Mesothelial cell of epicardium (in vitro differentiated cells): ENCODE results near the gene TBC1D22A. TPM values are rescaled to one million over a fixed set of nuclear protein-coding genes. Genes with fewer than 3 reads are reported as not detected.

Experiments
- DNase-seq, 2 experiments: peaks; one replicate each; pipeline ENCODE4 v3.0.0; 2021; ENCODE audit warnings: low spot score in 2 of 2; ENCODE audit not compliant: unreplicated experiment in 2 of 2
- H3K27ac Mint-ChIP-seq: 2 replicates; pipeline ENCODE4 v1.8.0; 2021; ENCODE audit warnings: mixed read lengths
- H3K27me3 Mint-ChIP-seq: 2 replicates; pipeline ENCODE4 v1.8.0; 2021; ENCODE audit warnings: low read depth, mixed read lengths
- H3K36me3 Mint-ChIP-seq: 2 replicates; pipeline ENCODE4 v1.8.0; 2021; ENCODE audit warnings: mixed read lengths
- H3K4me1 Mint-ChIP-seq: 2 replicates; pipeline ENCODE4 v1.8.0; 2021; ENCODE audit warnings: mixed read lengths
- H3K4me3 Mint-ChIP-seq: 2 replicates; pipeline ENCODE4 v1.8.0; 2021; ENCODE audit warnings: mild to moderate bottlenecking, moderate library complexity, mixed read lengths
- H3K9me3 Mint-ChIP-seq: 2 replicates; pipeline ENCODE4 v1.8.0; 2021; ENCODE audit warnings: mixed read lengths
- total RNA-seq: library from RNA; stranded (reverse); gene quantifications from 3 replicates; pipeline ENCODE4 v1.2.1, GENCODE V29; 2021
- TF ChIP-seq, protein P1 (sequence below): fragments of 200-600 bp; sonication (generic); IDR thresholded peaks from one replicate; pipeline ENCODE4 v1.5.0; 2021; ENCODE audit warnings: antibody characterized with exemption; ENCODE audit not compliant: unreplicated experiment

Gene TBC1D22A
- total RNA-seq, 1 donor from 2014 or later: 26.6 TPM

DNA sequence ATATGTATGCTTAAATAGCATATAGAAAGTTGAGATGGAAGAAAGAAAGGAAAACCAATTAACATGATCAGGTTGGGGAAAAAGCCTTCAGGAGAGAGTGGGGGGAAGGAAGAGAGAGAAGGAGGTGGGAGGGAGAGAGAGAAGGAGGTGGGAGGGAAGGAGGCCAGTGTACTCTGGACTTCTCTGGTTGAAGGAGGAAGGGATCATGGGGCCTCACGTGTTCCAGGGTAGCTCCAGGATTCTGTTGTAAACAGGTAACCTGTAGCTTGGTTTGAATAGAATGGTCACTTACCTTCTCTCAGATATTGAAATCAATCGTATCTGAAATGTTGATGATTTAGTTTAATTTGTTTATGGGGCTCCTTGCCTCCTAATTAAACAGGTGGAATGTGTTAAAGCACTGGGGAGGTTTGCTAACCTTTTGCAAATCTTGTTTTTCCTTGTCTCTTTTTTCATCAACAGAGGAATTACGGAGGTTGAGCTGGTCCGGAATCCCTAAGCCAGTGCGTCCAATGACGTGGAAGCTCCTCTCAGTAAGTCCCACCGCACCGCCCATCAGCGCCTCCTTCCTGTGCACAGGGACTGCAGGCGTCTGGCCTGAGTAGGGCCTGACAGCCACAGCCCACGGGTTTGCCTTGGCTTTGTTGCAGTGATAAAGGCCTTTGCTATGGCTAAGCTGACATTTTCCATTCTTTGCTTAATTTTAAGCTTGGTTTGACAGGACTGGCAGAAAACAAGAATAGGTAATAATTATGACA lies 115.9 kb downstream of the TBC1D22A start:
- Mint-ChIP-seq H3K4me1 (peaks cover 3% of the 10 kb centered on the region), H3K27me3 (no peaks in the 10 kb centered on the region), H3K27ac (no peak overlapping the region), H3K9me3 (peaks cover 7% of the 10 kb centered on the region), H3K36me3 (peaks cover 10% of the 10 kb centered on the region), H3K4me3 (no peak overlapping the region)
- DNase-seq: no peak
- TF ChIP-seq, protein P1, sequence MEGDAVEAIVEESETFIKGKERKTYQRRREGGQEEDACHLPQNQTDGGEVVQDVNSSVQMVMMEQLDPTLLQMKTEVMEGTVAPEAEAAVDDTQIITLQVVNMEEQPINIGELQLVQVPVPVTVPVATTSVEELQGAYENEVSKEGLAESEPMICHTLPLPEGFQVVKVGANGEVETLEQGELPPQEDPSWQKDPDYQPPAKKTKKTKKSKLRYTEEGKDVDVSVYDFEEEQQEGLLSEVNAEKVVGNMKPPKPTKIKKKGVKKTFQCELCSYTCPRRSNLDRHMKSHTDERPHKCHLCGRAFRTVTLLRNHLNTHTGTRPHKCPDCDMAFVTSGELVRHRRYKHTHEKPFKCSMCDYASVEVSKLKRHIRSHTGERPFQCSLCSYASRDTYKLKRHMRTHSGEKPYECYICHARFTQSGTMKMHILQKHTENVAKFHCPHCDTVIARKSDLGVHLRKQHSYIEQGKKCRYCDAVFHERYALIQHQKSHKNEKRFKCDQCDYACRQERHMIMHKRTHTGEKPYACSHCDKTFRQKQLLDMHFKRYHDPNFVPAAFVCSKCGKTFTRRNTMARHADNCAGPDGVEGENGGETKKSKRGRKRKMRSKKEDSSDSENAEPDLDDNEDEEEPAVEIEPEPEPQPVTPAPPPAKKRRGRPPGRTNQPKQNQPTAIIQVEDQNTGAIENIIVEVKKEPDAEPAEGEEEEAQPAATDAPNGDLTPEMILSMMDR: no peak

DNA sequence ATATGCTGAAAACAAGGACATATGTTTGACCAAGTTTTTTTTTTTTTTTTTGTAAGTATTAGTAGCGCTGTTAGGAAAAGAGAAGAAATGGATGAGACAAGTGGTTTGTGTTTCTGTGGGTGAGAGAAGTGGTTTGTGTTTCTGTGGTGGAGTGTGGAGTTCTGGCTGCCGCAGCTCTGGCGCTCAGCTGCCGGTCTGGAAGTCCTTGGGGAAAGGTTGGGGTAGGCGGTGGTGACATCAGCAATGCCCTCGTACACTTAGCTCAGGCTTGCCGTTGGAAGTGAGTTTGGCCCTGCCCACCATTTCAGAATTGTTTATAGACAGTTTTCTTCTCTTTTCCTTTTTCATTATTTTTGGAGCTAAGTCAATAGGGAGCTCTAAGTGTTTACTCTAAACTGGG lies 116.6 kb downstream of the TBC1D22A start:
- no peak overlapping the region for H3K4me3 Mint-ChIP-seq
- H3K36me3 Mint-ChIP-seq: peaks cover 9% of the 10 kb centered on the region
- peaks cover 3% of the 10 kb centered on the region for H3K9me3 Mint-ChIP-seq
- no peaks in the 10 kb centered on the region for H3K27me3 Mint-ChIP-seq
- H3K4me1 Mint-ChIP-seq: peaks cover 3% of the 10 kb centered on the region
- no peak for DNase-seq
- H3K27ac Mint-ChIP-seq: peak overlapping the region; percentile 81
- TF ChIP-seq, protein P1: no peak

DNA sequence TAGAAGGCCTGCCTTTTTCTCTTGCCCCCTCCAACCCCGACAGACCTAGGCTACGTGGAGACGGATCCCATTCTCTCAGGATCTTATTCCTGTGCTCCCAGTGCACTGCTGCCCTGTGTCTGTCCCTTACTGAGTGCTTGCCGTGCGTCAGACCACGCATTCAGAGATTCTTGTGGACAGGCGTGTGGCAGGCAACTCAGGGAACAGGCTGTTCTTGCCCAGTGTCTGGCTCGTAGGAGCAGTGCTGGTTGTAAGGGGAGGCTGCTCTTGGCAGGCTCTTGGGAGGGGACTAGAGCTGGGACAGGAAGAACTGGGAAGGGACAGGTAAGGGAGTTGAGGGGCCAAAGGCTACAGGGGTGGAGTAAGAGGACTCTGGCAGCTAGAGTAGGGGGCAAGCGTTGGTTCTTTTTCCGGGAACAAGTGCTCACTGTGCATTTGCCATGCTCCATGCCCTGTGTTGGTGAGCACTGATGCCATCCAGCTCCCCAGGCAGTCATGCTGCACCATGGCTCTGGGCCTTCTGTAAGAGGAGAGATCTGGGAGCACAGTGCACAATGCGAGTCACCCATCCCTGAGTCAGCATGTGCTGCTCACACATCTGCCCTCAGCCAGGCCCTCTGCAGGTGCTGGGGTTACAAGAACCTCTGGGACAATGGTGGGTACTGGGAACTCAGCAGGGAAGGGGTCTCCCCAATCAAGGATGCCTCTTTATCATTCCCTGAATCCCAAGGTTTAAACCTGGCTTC lies 119.1 kb downstream of the TBC1D22A start:
- H3K9me3 Mint-ChIP-seq: peaks cover 3% of the 10 kb centered on the region
- no peaks in the 10 kb centered on the region for H3K27me3 Mint-ChIP-seq
- H3K4me1 Mint-ChIP-seq: peaks cover 3% of the 10 kb centered on the region
- no peak for DNase-seq
- no peak overlapping the region for H3K4me3 Mint-ChIP-seq
- H3K27ac Mint-ChIP-seq: no peak overlapping the region
- TF ChIP-seq, protein P1: no peak
- peaks cover 9% of the 10 kb centered on the region for H3K36me3 Mint-ChIP-seq

DNA sequence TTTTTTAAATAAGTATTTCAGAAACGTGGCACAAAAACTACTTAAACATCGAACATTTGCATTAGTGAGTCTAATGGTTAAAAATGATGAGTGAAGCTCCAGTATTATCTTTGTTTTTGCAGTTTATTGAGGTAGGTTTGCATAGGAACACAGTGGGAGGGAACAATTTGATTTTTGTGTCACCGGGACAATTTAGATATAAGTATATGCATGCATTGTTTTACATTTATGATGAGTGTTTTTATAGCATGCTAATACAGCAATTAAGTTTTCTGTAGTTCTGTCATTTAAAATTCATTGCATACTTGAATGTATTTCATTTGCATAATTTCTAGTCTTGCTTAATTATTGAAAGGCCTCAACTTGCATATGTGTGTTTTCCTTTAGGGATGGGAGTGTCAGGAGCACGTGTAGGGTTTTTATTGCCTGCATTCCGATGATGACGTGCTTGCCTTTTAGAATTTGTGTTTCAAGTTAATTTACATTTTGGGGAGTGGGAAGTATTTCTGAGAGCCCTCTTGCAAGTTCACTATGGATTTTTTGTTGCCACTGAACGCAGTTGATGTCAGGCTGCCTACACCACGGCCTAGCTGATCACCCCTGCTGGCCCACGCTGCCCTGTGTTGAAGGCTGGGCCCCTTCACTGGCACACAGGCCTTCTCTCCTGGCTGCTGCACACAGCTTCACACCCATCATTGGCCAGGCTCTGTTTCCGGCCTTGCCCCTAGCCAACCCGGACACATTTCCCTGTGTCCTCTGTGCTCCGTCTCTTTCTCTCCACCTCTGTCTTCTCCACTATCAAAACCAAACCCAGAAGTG lies 120.9 kb downstream of the TBC1D22A start:
- TF ChIP-seq, protein P1: no peak
- peaks cover 12% of the 10 kb centered on the region for H3K36me3 Mint-ChIP-seq
- no peaks in the 10 kb centered on the region for H3K27me3 Mint-ChIP-seq
- H3K9me3 Mint-ChIP-seq: no peaks in the 10 kb centered on the region
- no peak overlapping the region for H3K27ac Mint-ChIP-seq
- no peak for DNase-seq
- no peak overlapping the region for H3K4me3 Mint-ChIP-seq
- no peaks in the 10 kb centered on the region for H3K4me1 Mint-ChIP-seq

DNA sequence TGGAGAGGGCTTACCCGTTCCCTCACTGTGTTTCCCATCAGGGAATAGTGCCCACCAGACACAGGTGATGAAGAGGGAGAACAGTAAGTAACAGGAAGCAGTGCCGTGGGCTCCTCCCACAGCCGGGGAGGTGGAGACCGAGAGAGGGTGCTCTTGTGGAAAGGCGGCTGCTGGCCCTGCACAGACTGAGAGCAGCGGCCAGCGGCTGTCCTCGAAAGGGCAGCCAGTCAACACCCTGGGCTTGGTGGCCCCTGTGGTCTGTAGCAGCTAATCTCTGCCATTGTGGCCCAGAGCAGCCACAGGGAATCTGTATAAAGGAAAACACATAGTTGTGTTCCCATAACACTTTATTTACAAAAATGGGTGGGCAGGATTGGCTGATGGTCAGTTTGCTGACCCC lies 121.9 kb downstream of the TBC1D22A start:
- no peaks in the 10 kb centered on the region for H3K27me3 Mint-ChIP-seq
- TF ChIP-seq, protein P1: no peak
- H3K27ac Mint-ChIP-seq: no peak overlapping the region
- no peak overlapping the region for H3K4me3 Mint-ChIP-seq
- H3K9me3 Mint-ChIP-seq: no peaks in the 10 kb centered on the region
- no peaks in the 10 kb centered on the region for H3K4me1 Mint-ChIP-seq
- peaks cover 13% of the 10 kb centered on the region for H3K36me3 Mint-ChIP-seq
- DNase-seq: no peak
